Fibroblast of pulmonary artery (primary cell): ENCODE data around the gene KIRREL2.

Experiments
- DNase-seq: peaks from one replicate; pipeline ENCODE4 v3.0.0-alpha.2; 2010; ENCODE audit warnings: low read depth
- H3K4me3 ChIP-seq: replicated peaks from 2 replicates; pipeline ENCODE4 v1.5.1; 2011; ENCODE audit warnings: low read depth, mild to moderate bottlenecking, control low read depth, low read length, moderate library complexity
- TF ChIP-seq, protein P1 (sequence below): IDR thresholded peaks from 2 replicates; pipeline ENCODE4 v1.5.1; 2011; ENCODE audit warnings: mild to moderate bottlenecking, control low read depth, low read length, inconsistent platforms; ENCODE audit errors: missing control alignments

KIRREL2 gene

DNA sequence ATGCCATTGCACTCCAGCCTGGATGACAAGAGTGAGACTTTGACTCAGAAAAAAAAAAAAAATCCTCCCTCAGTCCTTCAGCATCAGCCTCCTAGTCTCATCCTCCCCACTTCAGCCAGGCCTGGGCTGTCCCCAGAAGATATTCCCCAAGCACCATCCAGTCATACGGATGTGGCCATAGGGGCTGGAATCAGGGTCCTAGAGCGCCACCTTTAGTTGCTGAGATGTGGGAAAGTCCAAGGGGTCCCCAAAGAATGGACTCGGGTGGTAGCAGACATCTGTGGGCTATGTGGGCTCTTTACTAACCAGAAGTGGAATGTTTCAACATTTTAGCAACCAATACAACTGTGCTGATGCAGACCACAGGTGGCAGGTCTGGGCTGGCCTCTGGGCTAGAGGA lies 54.5 kb downstream of the KIRREL2 start:
- H3K4me3 ChIP-seq, result no peak overlapping the region
- TF ChIP-seq, protein P1, sequence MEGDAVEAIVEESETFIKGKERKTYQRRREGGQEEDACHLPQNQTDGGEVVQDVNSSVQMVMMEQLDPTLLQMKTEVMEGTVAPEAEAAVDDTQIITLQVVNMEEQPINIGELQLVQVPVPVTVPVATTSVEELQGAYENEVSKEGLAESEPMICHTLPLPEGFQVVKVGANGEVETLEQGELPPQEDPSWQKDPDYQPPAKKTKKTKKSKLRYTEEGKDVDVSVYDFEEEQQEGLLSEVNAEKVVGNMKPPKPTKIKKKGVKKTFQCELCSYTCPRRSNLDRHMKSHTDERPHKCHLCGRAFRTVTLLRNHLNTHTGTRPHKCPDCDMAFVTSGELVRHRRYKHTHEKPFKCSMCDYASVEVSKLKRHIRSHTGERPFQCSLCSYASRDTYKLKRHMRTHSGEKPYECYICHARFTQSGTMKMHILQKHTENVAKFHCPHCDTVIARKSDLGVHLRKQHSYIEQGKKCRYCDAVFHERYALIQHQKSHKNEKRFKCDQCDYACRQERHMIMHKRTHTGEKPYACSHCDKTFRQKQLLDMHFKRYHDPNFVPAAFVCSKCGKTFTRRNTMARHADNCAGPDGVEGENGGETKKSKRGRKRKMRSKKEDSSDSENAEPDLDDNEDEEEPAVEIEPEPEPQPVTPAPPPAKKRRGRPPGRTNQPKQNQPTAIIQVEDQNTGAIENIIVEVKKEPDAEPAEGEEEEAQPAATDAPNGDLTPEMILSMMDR, result no peak
- no peak for DNase-seq

- no peak for DNase-seq
- no peak overlapping the region for H3K4me3 ChIP-seq
- TF ChIP-seq, protein P1, result no peak
Observed at GRCh38 chr19:35911790-35912189, 55.1 kb downstream of the KIRREL2 start.

- H3K4me3 ChIP-seq, result no peak overlapping the region
- DNase-seq, result no peak
- TF ChIP-seq, protein P1, result no peak
Observed at GRCh38 chr19:35913589-35913988, 56.9 kb downstream of the KIRREL2 start.

GRCh38 chr19:35915443-35915842 lies 58.7 kb downstream of the KIRREL2 start:
- no peak for DNase-seq
- H3K4me3 ChIP-seq, result no peak overlapping the region
- TF ChIP-seq, protein P1, result no peak
